DMS53 treated with DMSO at 0.1 percent for 48 hours (cell line): Measurements from ENCODE around the gene IDH3G.

ENCODE experiments used
- DNase-seq: peaks from one replicate; lab custom pipeline; 2025; ENCODE audit not compliant: unreplicated experiment; lab: John Stamatoyannopoulos, UW

The IDH3G gene

DNA sequence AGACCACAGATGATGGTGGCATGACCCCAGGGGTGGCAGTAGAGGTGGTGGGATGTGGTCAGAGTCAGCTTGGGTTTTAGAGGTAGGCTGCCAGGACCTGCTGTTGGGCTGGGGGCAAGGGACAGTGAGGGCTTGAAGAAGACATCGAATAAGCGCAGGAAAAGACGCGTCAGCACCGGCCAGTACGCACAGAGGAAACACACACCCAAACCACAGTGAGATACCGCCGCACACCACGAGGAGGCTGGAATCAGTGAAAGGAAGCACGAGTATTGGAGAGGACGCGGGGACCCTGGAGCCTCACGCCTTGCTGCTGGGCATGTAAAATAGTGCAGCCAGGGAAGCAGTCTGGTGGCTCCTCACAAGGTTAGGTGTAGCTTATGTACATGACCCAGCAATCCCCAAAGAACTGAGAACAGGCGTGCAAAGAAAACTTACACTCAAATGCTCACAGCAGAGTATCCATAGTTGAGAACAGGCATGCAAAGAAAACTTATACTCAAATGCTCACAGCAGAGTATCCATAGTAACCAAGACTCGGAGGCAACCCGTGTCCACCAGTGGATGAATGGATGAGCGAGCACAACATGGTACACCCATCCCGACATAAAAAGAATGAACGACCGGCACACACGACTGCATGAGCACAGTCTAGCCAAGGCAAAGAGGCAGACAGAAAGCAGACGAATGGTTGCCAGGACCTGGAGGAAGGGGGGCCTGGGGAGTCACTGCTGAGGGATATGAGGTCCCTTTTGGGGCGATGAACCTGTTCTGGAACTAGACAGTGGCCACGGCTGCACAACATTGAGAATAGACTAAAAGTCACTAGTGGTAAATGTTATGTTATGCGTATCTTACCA is 22.9 kb upstream of the IDH3G start:
- no peak for DNase-seq

- DNase-seq = no peak
These were observed 20.6 kb upstream of the IDH3G start for GRCh38 chrX:153814591-153815315.

- no peak for DNase-seq
These were observed 19.0 kb upstream of the IDH3G start for GRCh38 chrX:153813161-153813560.

DNA sequence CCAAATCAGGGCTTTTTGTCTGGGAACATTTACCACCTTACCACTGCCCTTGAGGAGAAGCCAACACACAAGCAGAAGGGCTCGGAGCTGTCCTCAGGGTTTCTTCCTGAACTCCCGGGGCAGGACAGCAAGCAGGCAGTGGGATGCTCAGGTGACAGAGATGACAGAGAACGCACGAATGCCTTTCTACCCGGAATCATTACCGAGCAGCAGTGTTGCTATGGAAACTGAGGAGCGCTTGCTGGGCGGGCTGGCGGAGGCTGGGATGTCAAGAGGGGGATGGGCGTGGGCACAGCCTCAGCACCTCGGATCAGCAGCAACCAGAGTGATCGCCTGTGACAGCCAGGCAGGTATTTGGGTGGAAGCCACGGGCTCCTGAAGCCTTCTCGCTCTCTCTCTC is 18.0 kb upstream of the IDH3G start:
- no peak for DNase-seq

DNA sequence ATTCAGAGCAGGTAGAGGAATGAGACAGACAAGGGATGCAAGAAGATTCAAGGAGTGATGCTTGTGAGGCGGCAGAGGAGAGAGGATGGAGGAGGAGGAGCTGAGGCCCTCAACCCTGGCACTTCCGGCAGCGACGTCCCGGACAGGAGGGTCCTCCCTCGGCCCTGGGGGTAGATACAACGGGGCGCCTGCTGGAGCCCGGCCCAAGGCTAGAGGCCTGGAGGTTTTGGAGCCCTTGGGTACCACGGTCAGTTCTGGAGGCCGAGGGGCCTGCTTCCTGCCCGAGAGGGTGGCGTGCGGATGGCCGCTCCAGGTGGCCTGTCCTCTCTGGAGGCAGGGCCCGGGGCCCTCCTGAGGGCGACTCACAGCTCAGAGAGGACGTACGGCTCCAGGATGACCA is 13.8 kb upstream of the IDH3G start:
- no peak for DNase-seq

DNA sequence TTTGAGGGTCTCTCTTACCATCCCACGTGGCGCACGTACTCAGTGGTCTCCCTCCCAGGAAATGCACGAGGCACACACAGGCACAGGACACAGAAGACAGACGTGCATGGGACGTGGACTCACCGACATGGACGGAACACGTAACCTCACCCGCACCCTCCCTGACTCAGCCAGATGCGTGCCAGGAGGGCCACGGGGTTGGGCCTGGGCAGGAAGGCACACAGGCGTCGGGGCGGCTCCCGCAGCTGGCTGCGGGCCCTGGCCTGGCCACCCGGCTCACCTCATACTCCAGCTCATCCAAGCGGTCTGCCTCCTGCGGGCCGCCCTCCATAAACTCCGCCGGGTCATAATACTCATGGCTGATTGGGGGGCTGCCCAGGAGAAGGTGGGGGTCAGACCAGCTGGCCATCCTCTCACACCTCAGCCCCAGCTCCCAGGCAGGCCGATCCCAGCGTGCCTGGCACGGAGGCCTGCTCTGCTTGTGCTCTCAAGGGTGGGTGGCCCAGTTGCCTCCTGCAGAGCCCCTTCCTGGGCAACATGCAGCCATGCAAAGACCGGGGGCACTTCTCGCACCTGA is 12.9 kb upstream of the IDH3G start:
- DNase-seq = no peak

DNA sequence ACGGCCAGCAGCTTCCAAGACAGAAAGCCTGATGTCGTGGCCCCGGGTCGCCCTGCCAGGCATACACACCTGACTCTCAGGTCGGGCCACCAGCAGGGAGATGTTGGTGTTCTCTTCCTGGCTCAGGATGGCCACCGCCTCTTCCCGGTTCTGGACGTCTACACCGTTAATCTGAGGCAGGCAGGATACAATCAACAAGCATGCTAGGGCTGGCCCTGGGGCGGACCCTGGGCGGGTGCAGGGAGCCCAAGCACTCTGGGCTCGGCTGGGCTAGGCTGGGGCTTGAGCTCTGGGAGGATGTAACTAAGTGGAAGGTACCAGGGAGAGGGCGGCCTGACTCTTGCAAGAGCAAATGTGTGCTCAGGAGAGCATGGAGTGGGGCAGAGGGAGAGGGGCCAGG is 11.3 kb upstream of the IDH3G start:
- no peak for DNase-seq

GRCh38 chrX:153804621-153805020 is 10.4 kb upstream of the IDH3G start:
- DNase-seq = no peak

GRCh38 chrX:153804100-153804595 is 10.0 kb upstream of the IDH3G start:
- DNase-seq = no peak

DNA sequence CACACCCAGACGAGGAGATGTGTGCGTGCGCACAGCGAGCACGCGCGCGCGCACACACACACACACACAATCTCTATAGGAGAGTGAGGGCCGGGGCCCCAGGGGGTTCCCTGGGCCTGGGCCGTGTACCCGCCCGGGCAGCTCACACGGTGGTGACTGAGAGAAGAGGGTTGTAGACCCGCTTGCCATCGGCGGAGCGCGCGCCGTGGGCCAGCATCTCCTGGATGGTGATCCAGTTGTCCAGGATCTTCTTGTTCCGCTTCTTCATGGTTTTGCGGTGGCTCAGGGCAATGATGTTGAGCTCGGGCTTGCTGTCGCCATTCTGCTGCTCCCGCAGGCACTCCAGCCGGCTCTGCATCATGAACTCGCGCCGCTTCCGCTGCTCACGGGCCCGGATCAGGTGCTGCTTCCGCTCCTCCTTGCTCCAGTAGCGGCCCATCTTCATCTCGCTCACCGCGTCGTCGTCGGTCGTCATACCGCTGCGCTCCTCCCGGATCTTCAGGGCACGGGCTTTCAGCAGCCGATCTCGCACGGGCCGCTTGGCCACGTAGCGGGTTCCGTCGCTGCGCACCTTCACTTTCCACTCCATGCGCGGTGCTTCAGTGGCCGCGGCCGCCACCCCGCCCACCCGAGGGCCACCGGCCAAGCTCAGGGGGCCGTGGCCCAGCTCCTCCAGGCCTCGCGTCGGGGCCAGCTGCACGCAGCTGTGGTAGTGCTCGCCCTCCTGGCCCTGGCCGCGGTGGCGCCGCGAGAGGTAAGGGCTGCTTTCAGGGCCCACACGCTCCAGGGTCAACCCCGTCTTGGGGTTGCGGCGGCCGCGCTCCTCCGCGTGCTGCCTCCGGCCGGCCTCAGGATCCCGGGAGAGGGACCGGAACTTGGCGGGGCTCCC is 9.3 kb upstream of the IDH3G start:
- DNase-seq = no peak

GRCh38 chrX:153802513-153803045 is 8.4 kb upstream of the IDH3G start:
- DNase-seq = no peak

GRCh38 chrX:153801669-153802068 is 7.5 kb upstream of the IDH3G start:
- DNase-seq = no peak

GRCh38 chrX:153800746-153801145 is 6.6 kb upstream of the IDH3G start:
- DNase-seq = no peak

GRCh38 chrX:153800177-153800722 is 6.1 kb upstream of the IDH3G start:
- DNase-seq = no peak

GRCh38 chrX:153799326-153799725 is 5.2 kb upstream of the IDH3G start:
- DNase-seq = no peak

- DNase-seq = no peak
These were observed 3.3 kb upstream of the IDH3G start for GRCh38 chrX:153797415-153798015.

DNA sequence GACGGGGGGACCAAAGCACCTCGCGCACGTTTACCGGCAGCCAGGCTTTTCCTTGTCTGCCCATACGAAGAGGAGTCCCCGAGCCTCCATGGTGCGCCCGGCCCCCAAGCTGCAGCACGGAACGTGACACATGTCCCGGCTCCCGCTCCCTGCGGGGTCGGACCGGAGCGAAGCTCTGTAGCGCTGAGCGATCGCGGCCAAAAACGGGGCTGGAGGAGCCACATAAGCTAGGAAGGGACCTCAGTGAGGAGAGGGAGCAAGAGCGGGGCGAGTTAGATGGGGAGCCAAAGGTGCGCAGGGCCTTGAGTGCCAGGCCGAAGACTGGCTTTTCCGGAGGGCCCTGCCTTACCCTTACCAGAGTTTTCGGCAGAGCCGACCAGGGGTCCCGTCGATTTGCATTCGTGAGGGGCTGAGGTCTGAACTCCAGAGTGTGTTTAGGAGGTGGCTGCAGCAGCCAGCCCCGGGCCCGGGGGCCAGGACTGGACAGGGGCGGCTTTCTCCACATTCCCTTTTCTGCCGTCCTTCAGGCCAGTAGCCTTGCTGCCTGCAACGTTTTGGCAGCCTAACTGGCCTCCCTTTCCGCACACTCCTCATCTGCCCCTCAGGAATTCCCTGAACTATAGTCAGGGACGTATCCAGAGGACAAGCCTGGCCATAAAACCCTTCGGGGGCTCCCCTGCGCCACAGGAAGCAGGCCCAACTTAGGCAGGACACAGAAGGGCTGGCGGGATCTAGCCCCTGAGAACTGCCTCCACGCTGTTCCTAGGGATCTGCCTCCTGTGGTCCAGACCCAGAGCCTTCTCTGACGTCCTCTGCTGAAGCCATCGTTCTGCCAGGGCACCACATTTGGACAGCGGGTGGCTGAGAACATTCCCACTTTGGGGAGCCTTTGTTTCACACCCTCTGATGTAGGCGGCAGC is 982 bp upstream of the IDH3G start:
- no peak for DNase-seq

GRCh38 chrX:153793291-153793690 is 884 bp downstream of the IDH3G start:
- DNase-seq = no peak

DNA sequence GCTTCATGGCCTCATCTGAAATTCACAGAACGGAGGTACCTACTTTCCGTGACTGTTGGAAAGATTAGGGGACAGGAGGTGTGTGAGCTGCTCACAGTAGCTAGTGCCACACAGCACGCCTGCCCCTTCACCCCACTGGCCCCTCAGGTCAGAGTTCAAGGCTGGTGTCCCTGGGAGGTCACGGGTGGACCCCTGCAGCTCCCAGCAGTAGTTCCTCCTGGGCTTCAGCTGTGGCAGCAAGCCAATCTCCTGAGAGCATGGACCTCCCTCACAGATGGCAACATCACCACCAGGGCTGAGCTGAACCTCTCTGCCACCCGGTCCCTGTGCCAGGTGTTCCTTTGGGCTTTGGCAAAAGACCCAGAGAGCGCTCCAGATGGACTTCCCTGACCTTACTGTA is 1.8 kb downstream of the IDH3G start:
- no peak for DNase-seq
